ENCODE results near the gene AP2B1.
A peak's percentile ranks its signal among the peaks of the same experiment; 100 is the strongest.
"Not testable (repeated sequence)": the region's sequence is repeated elsewhere in the genome, so short reads cannot be mapped to it uniquely, and the experiment has no call there.

Gene AP2B1

GRCh38 chr17:35554668-35555067, 32.5 kb upstream of the AP2B1 start:
- no peaks in the 10 kb centered on the region for H3K36me3 ChIP-seq (ENCODE audit: insufficient read depth, low read length)
- H3K4me1 ChIP-seq (ENCODE audit: insufficient read depth, low read length) = no peaks in the 10 kb centered on the region
- no peak overlapping the region for H3K4me3 ChIP-seq (ENCODE audit: low read length)
- peaks cover 9% of the 10 kb centered on the region for H3K27me3 ChIP-seq (ENCODE audit: insufficient read depth, low read length)
- no peaks in the 10 kb centered on the region for H3K9me3 ChIP-seq (ENCODE audit: low read length)
- no peak overlapping the region for H2AFZ ChIP-seq (ENCODE audit: low read depth, low read length)

GRCh38 chr17:35555691-35556090, 31.4 kb upstream of the AP2B1 start:
- no peak overlapping the region for H3K4me3 ChIP-seq (ENCODE audit: low read length)
- H3K36me3 ChIP-seq (ENCODE audit: insufficient read depth, low read length) = no peaks in the 10 kb centered on the region
- no peak overlapping the region for H2AFZ ChIP-seq (ENCODE audit: low read depth, low read length)
- no peaks in the 10 kb centered on the region for H3K4me1 ChIP-seq (ENCODE audit: insufficient read depth, low read length)
- peaks cover 9% of the 10 kb centered on the region for H3K27me3 ChIP-seq (ENCODE audit: insufficient read depth, low read length)
- H3K9me3 ChIP-seq (ENCODE audit: low read length) = no peaks in the 10 kb centered on the region

GRCh38 chr17:35557353-35557752, 29.8 kb upstream of the AP2B1 start:
- H2AFZ ChIP-seq (ENCODE audit: low read depth, low read length) = no peak overlapping the region
- peaks cover 9% of the 10 kb centered on the region for H3K27me3 ChIP-seq (ENCODE audit: insufficient read depth, low read length)
- no peaks in the 10 kb centered on the region for H3K4me1 ChIP-seq (ENCODE audit: insufficient read depth, low read length)
- H3K9me3 ChIP-seq (ENCODE audit: low read length) = no peaks in the 10 kb centered on the region
- H3K36me3 ChIP-seq (ENCODE audit: insufficient read depth, low read length) = no peaks in the 10 kb centered on the region
- no peak overlapping the region for H3K4me3 ChIP-seq (ENCODE audit: low read length)

- no peaks in the 10 kb centered on the region for H3K36me3 ChIP-seq (ENCODE audit: insufficient read depth, low read length)
- H3K4me3 ChIP-seq (ENCODE audit: low read length) = no peak overlapping the region
- H3K4me1 ChIP-seq (ENCODE audit: insufficient read depth, low read length) = no peaks in the 10 kb centered on the region
- H2AFZ ChIP-seq (ENCODE audit: low read depth, low read length) = no peak overlapping the region
- H3K27me3 ChIP-seq (ENCODE audit: insufficient read depth, low read length) = peaks cover 16% of the 10 kb centered on the region
- no peaks in the 10 kb centered on the region for H3K9me3 ChIP-seq (ENCODE audit: low read length)
Observed at GRCh38 chr17:35559495-35560210, 27.5 kb upstream of the AP2B1 start.

GRCh38 chr17:35560703-35561102, 26.4 kb upstream of the AP2B1 start, which contains the start of gene SLFN14:
Gene SLFN14 (minus strand): TSS chr17:35560819. CDS start chr17:35558062, 2,757 bp downstream.
- Histone ChIP-seq H3K36me3 (ENCODE audit: insufficient read depth, low read length) (no peaks in the 10 kb centered on the region), H3K27me3 (ENCODE audit: insufficient read depth, low read length) (peaks cover 16% of the 10 kb centered on the region), H3K9me3 (ENCODE audit: low read length) (no peaks in the 10 kb centered on the region), H2AFZ (ENCODE audit: low read depth, low read length) (no peak within 1 kb of the TSS), H3K4me3 (ENCODE audit: low read length) (no peak within 1 kb of the TSS), H3K4me1 (ENCODE audit: insufficient read depth, low read length) (no peaks in the 10 kb centered on the region)

- not testable (repeated sequence) for H3K4me3 ChIP-seq (ENCODE audit: low read length); H3K9me3 ChIP-seq (ENCODE audit: low read length)
- peaks cover 11% of the 10 kb centered on the region for H3K27me3 ChIP-seq (ENCODE audit: insufficient read depth, low read length)
Observed at GRCh38 chr17:35563181-35563580, 23.9 kb upstream of the AP2B1 start.

GRCh38 chr17:35566968-35567367, 20.2 kb upstream of the AP2B1 start:
- peak overlapping the region; percentile 93 for H3K4me3 ChIP-seq (ENCODE audit: low read length)
- no peaks in the 10 kb centered on the region for H3K9me3 ChIP-seq (ENCODE audit: low read length)
- no peaks in the 10 kb centered on the region for H3K36me3 ChIP-seq (ENCODE audit: insufficient read depth, low read length)
- H3K27me3 ChIP-seq (ENCODE audit: insufficient read depth, low read length) = peaks cover 9% of the 10 kb centered on the region
- H3K4me1 ChIP-seq (ENCODE audit: insufficient read depth, low read length) = peaks cover 14% of the 10 kb centered on the region
- no peak overlapping the region for H2AFZ ChIP-seq (ENCODE audit: low read depth, low read length)

More at GRCh38 chr17:35563181-35563580, 23.9 kb upstream of the AP2B1 start:
- H3K36me3 ChIP-seq (ENCODE audit: insufficient read depth, low read length); H3K4me1 ChIP-seq (ENCODE audit: insufficient read depth, low read length); H2AFZ ChIP-seq (ENCODE audit: low read depth, low read length): not testable (repeated sequence)

- H3K36me3 ChIP-seq (ENCODE audit: insufficient read depth, low read length) = peaks cover 2% of the 10 kb centered on the region
- peaks cover 14% of the 10 kb centered on the region for H3K4me1 ChIP-seq (ENCODE audit: insufficient read depth, low read length)
- no peaks in the 10 kb centered on the region for H3K9me3 ChIP-seq (ENCODE audit: low read length)
- peaks cover 8% of the 10 kb centered on the region for H3K27me3 ChIP-seq (ENCODE audit: insufficient read depth, low read length)
- H3K4me3 ChIP-seq (ENCODE audit: low read length) = peak overlapping the region; percentile 93
- H2AFZ ChIP-seq (ENCODE audit: low read depth, low read length) = peak overlapping the region; percentile 81
Observed at GRCh38 chr17:35568561-35568960, 18.6 kb upstream of the AP2B1 start.

- Histone ChIP-seq H3K4me3 (ENCODE audit: low read length) (peak overlapping the region; percentile 93), H2AFZ (ENCODE audit: low read depth, low read length) (no peak overlapping the region), H3K36me3 (ENCODE audit: insufficient read depth, low read length) (peaks cover 5% of the 10 kb centered on the region), H3K4me1 (ENCODE audit: insufficient read depth, low read length) (peaks cover 14% of the 10 kb centered on the region), H3K27me3 (ENCODE audit: insufficient read depth, low read length) (no peaks in the 10 kb centered on the region), H3K9me3 (ENCODE audit: low read length) (no peaks in the 10 kb centered on the region)
Observed at GRCh38 chr17:35569405-35569804, 17.7 kb upstream of the AP2B1 start.

GRCh38 chr17:35575759-35576158, 11.4 kb upstream of the AP2B1 start:
- H3K36me3 ChIP-seq (ENCODE audit: insufficient read depth, low read length) = peaks cover 22% of the 10 kb centered on the region
- H3K9me3 ChIP-seq (ENCODE audit: low read length) = no peaks in the 10 kb centered on the region
- H3K4me3 ChIP-seq (ENCODE audit: low read length) = no peak overlapping the region
- no peak overlapping the region for H2AFZ ChIP-seq (ENCODE audit: low read depth, low read length)
- peaks cover 20% of the 10 kb centered on the region for H3K4me1 ChIP-seq (ENCODE audit: insufficient read depth, low read length)
- no peaks in the 10 kb centered on the region for H3K27me3 ChIP-seq (ENCODE audit: insufficient read depth, low read length)

- H3K36me3 ChIP-seq (ENCODE audit: insufficient read depth, low read length) = peaks cover 22% of the 10 kb centered on the region
- H3K4me1 ChIP-seq (ENCODE audit: insufficient read depth, low read length) = peaks cover 20% of the 10 kb centered on the region
- no peaks in the 10 kb centered on the region for H3K9me3 ChIP-seq (ENCODE audit: low read length)
- peak overlapping the region; percentile 71 for H3K4me3 ChIP-seq (ENCODE audit: low read length)
- no peaks in the 10 kb centered on the region for H3K27me3 ChIP-seq (ENCODE audit: insufficient read depth, low read length)
- H2AFZ ChIP-seq (ENCODE audit: low read depth, low read length) = peak overlapping the region; percentile 49
Observed at GRCh38 chr17:35577830-35578196, 9.3 kb upstream of the AP2B1 start.

GRCh38 chr17:35578197-35578928, 8.8 kb upstream of the AP2B1 start, which contains the start of gene PEX12:
Gene PEX12 (minus strand): TSS chr17:35578571. CDS start chr17:35578021, 550 bp downstream.
- H3K36me3 ChIP-seq (ENCODE audit: insufficient read depth, low read length) = peaks cover 21% of the 10 kb centered on the region
- H3K4me1 ChIP-seq (ENCODE audit: insufficient read depth, low read length) = peaks cover 20% of the 10 kb centered on the region
- peak within 1 kb of the TSS; percentile 71 for H3K4me3 ChIP-seq (ENCODE audit: low read length)
- peak within 1 kb of the TSS; percentile 49 for H2AFZ ChIP-seq (ENCODE audit: low read depth, low read length)
- no peaks in the 10 kb centered on the region for H3K9me3 ChIP-seq (ENCODE audit: low read length)
- no peaks in the 10 kb centered on the region for H3K27me3 ChIP-seq (ENCODE audit: insufficient read depth, low read length)

- Histone ChIP-seq H3K9me3 (ENCODE audit: low read length) (no peaks in the 10 kb centered on the region), H3K4me1 (ENCODE audit: insufficient read depth, low read length) (peaks cover 20% of the 10 kb centered on the region), H2AFZ (ENCODE audit: low read depth, low read length) (peak overlapping the region; percentile 49), H3K4me3 (ENCODE audit: low read length) (peak overlapping the region; percentile 71), H3K27me3 (ENCODE audit: insufficient read depth, low read length) (no peaks in the 10 kb centered on the region), H3K36me3 (ENCODE audit: insufficient read depth, low read length) (peaks cover 16% of the 10 kb centered on the region)
Observed at GRCh38 chr17:35578929-35579432, 8.1 kb upstream of the AP2B1 start.
